A549 (cell line): ENCODE data around the gene SWSAP1. TPM values are rescaled to one million over a fixed set of nuclear protein-coding genes. Genes with fewer than 3 reads are reported as not detected.
A peak's percentile ranks its signal among the peaks of the same experiment; 100 is the strongest.

Experiments
- ATAC-seq, 2 experiments: fragments of 200-7000 bp in 1 of 2; fragments of >200 bp in 1 of 2; cut with Nextera tagmentation in 1 of 2; cut with Tn5 transposase in 1 of 2; 3 replicates each; pipeline versions ENCODE4 v1.8.0 to v1.9.1; 2018 to 2020; ENCODE audit warnings: mild to moderate bottlenecking in 1 of 2, moderate library complexity in 1 of 2
- CTCF ChIA-PET: fragments of 300-600 bp; sonication (Branson Sonifier 250); formaldehyde crosslinking; extraction: SDS; loops from one replicate; lab custom pipeline; 2021; ENCODE audit warnings: antibody characterized with exemption, inconsistent platforms; lab: Yijun Ruan, JAX
- POLR2A ChIA-PET: fragments of 350-600 bp; formaldehyde crosslinking; extraction: SDS; loops from one replicate; lab custom pipeline; 2021; ENCODE audit warnings: antibody characterized with exemption, inconsistent platforms; lab: Yijun Ruan, JAX
- DNase-seq, 2 experiments: peaks; one replicate each; pipeline versions ENCODE4 v3.0.0 to v3.0.0-alpha.2; 2011 to 2016; ENCODE audit warnings: low read depth in 1 of 2, low spot score in 1 of 2
- FAIRE-seq: peaks from 2 replicates; lab custom pipeline; 2011; peaks lifted over from hg19 to GRCh38; lab: Jason Lieb, UNC
- H3K27ac ChIP-seq, 2 experiments: fragments of >200 bp; sonication (Bioruptor Twin); formaldehyde crosslinking; 3 replicates each; pipeline ENCODE4 v1.5.1; 2016 to 2017
- H3K4me1 ChIP-seq: fragments of >200 bp; sonication (Bioruptor Twin); formaldehyde crosslinking; 3 replicates; pipeline ENCODE4 v1.6.1; 2016
- H3K4me2 ChIP-seq: fragments of >200 bp; sonication (Bioruptor Twin); formaldehyde crosslinking; 3 replicates; pipeline ENCODE4 v1.6.1; 2016
- H3K4me3 ChIP-seq: fragments of >200 bp; sonication (Bioruptor Twin); formaldehyde crosslinking; 3 replicates; pipeline ENCODE4 v1.5.1; 2016
- H3K9me3 ChIP-seq: fragments of >200 bp; sonication (Bioruptor Twin); formaldehyde crosslinking; 3 replicates; pipeline ENCODE4 v1.6.1; 2016
- CBX8 ChIP-seq: fragments of 200-600 bp; sonication (generic); IDR thresholded peaks from 2 replicates; pipeline ENCODE4 v1.6.1; 2016
- CEBPB ChIP-seq, 2 experiments: fragments of >200 bp in 1 of 2; sonication (Bioruptor Twin) in 1 of 2; formaldehyde crosslinking in 1 of 2; IDR thresholded peaks; 2 replicates each; pipeline ENCODE4 v1.6.1; 2012 to 2016
- CHD4 ChIP-seq: fragments of 200-600 bp; sonication (generic); IDR thresholded peaks from 2 replicates; pipeline ENCODE4 v1.6.1; 2016; ENCODE audit warnings: antibody characterized with exemption, mild to moderate bottlenecking, borderline replicate concordance
- CTCF ChIP-seq: fragments of >200 bp; sonication (Bioruptor Twin); formaldehyde crosslinking; IDR thresholded peaks from 3 replicates; pipeline ENCODE4 v1.5.1; 2016
- E2F6 ChIP-seq: IDR thresholded peaks from 2 replicates; pipeline ENCODE4 v1.6.1; 2012; ENCODE audit warnings: low read depth, borderline replicate concordance
- EHMT2 ChIP-seq: fragments of 200-600 bp; sonication (generic); IDR thresholded peaks from 2 replicates; pipeline ENCODE4 v1.6.1; 2016; ENCODE audit warnings: antibody characterized with exemption, low read depth, mild to moderate bottlenecking, moderate library complexity
- EP300 ChIP-seq, 2 experiments: fragments of >200 bp; sonication (Bioruptor Twin); formaldehyde crosslinking; IDR thresholded peaks; 2 replicates in 1 of 2; 3 replicates in 1 of 2; pipeline ENCODE4 v1.6.1; 2016 to 2017
- FOSL2 ChIP-seq, 2 experiments: fragments of 450-650 bp in 1 of 2; fragments of >200 bp in 1 of 2; sonication (Bioruptor Twin) in 1 of 2; formaldehyde crosslinking; IDR thresholded peaks; 2 replicates each; pipeline versions ENCODE4 v1.5.0 to v1.6.1; 2016 to 2020; ENCODE audit warnings: mild to moderate bottlenecking in 1 of 2, moderate library complexity in 1 of 2
- FOXS1 ChIP-seq: fragments of 250-450 bp; sonication (Bioruptor Pico); IDR thresholded peaks from 2 replicates; pipeline ENCODE4 v1.5.0; 2020; ENCODE audit warnings: mild to moderate bottlenecking, moderate library complexity
- HES2 ChIP-seq: fragments of >200 bp; sonication (Bioruptor Twin); formaldehyde crosslinking; IDR thresholded peaks from 2 replicates; pipeline ENCODE4 v1.6.1; 2016
- HEYL ChIP-seq: fragments of 250-450 bp; sonication (Bioruptor Pico); IDR thresholded peaks from 2 replicates; pipeline ENCODE4 v1.8.0; 2021; ENCODE audit warnings: mild to moderate bottlenecking, moderate library complexity
- HMGXB4 ChIP-seq: fragments of 250-450 bp; sonication (Bioruptor Pico); IDR thresholded peaks from 2 replicates; pipeline ENCODE4 v1.5.0; 2021; ENCODE audit warnings: mild to moderate bottlenecking, moderate library complexity, borderline replicate concordance
- HOXA7 ChIP-seq: fragments of 250-450 bp; sonication (Bioruptor Pico); IDR thresholded peaks from 2 replicates; pipeline ENCODE4 v1.5.0; 2020; ENCODE audit warnings: mild to moderate bottlenecking, moderate library complexity
- HOXB5 ChIP-seq: fragments of 250-450 bp; sonication (Bioruptor Pico); IDR thresholded peaks from 2 replicates; pipeline ENCODE4 v1.5.0; 2020; ENCODE audit warnings: mild to moderate bottlenecking, moderate library complexity
- JUN ChIP-seq, 2 experiments: fragments of >200 bp; sonication (Bioruptor Twin); formaldehyde crosslinking; IDR thresholded peaks; 2 replicates in 1 of 2; 3 replicates in 1 of 2; pipeline ENCODE4 v1.6.1; 2016 to 2017
- MAFK ChIP-seq: fragments of 450-650 bp; IDR thresholded peaks from 2 replicates; pipeline ENCODE4 v1.6.1; 2014; ENCODE audit not compliant: partially characterized antibody
- MAZ ChIP-seq: fragments of 150-350 bp; IDR thresholded peaks from 2 replicates; pipeline ENCODE4 v1.6.1; 2014; ENCODE audit warnings: antibody characterized with exemption, low read depth, low read length, borderline replicate concordance
- PBX3 ChIP-seq: IDR thresholded peaks from 2 replicates; pipeline ENCODE4 v1.6.1; 2012
- RAD21 ChIP-seq, 2 experiments: fragments of >200 bp in 1 of 2; sonication (Bioruptor Twin) in 1 of 2; formaldehyde crosslinking in 1 of 2; IDR thresholded peaks in 1 of 2; conservative IDR thresholded peaks in 1 of 2; 2 replicates in 1 of 2; 3 replicates in 1 of 2; pipeline ENCODE4 v1.6.1; 2012 to 2018; ENCODE audit warnings: inconsistent platforms in 1 of 2
- RCOR1 ChIP-seq: fragments of 150-350 bp; IDR thresholded peaks from 2 replicates; pipeline ENCODE4 v1.6.1; 2014; ENCODE audit warnings: antibody characterized with exemption, low read length, low read depth
- RFX5 ChIP-seq: fragments of 450-650 bp; IDR thresholded peaks from 2 replicates; pipeline ENCODE4 v1.7.1; 2014; ENCODE audit warnings: antibody characterized with exemption, mild to moderate bottlenecking, moderate library complexity
- TFCP2L1 ChIP-seq: fragments of 250-450 bp; sonication (Bioruptor Pico); IDR thresholded peaks from 2 replicates; pipeline ENCODE4 v1.5.0; 2021; ENCODE audit warnings: mild to moderate bottlenecking
- TP53 ChIP-seq: fragments of 250-450 bp; sonication (Bioruptor Pico); IDR thresholded peaks from 2 replicates; pipeline ENCODE4 v1.5.0; 2021; ENCODE audit warnings: mild to moderate bottlenecking, moderate library complexity
- ZSCAN20 ChIP-seq: fragments of 250-450 bp; sonication (Bioruptor Pico); IDR thresholded peaks from 2 replicates; pipeline ENCODE4 v1.8.0; 2022; ENCODE audit warnings: mild to moderate bottlenecking, moderate library complexity
- WGBS: methylation state at CpG from one replicate; pipeline ENCODE4 v1.1.6; 2017; ENCODE audit errors: missing lambda C conversion rate; 5-methylcytosine and 5-hydroxymethylcytosine counted together
- polyA plus RNA-seq, 4 experiments: library from polyadenylated mRNA; depleted of rRNA in 3 of 4; stranded (reverse); fragments of >200 nt; fragmentation: RNase III in 1 of 4; extraction: RNeasy Plus Mini Kit Qiagen cat#74134 plus additional on column Dnase treatment in 1 of 4; gene quantifications; 2 replicates in 3 of 4; 3 replicates in 1 of 4; pipeline ENCODE4 v1.2.3, GENCODE V29; 2011 to 2017

SWSAP1 gene
- polyA plus RNA-seq, 2 of the 4 experiments (the other 2 are of a cell fraction) = 1.3 to 1.5 TPM

GRCh38 chr19:11408591-11408990 lies 34.1 kb downstream of the SWSAP1 start:
- Histone ChIP-seq H3K4me2 (no peak overlapping the region), H3K4me1 (no peaks in the 10 kb centered on the region), H3K9me3 (no peaks in the 10 kb centered on the region), H3K4me3 (no peak overlapping the region), H3K27ac (no peak overlapping the region)
- WGBS = 81% methylated on average over 4 of the region's 4 CpGs
- POLR2A ChIA-PET = no interaction called here
- no peak for DNase-seq
- no peak for FAIRE-seq
- no peak for TF ChIP-seq RAD21 (conservative IDR thresholded peaks at IDR 0.05 in 1 of 2, IDR thresholded peaks at IDR 0.05 in 1 of 2)
- no peak for TF ChIP-seq JUN (IDR thresholded peaks at IDR 0.05)
- TF ChIP-seq MAZ = no peak
- no peak for TF ChIP-seq HES2
- TF ChIP-seq RFX5 = no peak
- no peak for TF ChIP-seq TFCP2L1 (CRISPR knock-in tag)
- TF ChIP-seq CEBPB (IDR thresholded peaks at IDR 0.05) = no peak
- TF ChIP-seq PBX3 = no peak
- no peak for TF ChIP-seq RCOR1
- TF ChIP-seq EP300 (IDR thresholded peaks at IDR 0.05) = no peak
- no peak for TF ChIP-seq FOXS1 (CRISPR knock-in tag)
- no peak for TF ChIP-seq MAFK
- no peak for TF ChIP-seq EHMT2
- TF ChIP-seq TP53 (CRISPR knock-in tag) = no peak
- CTCF ChIA-PET = no interaction called here
- no peak for ATAC-seq

- ATAC-seq = no peak
- Histone ChIP-seq H3K4me1 (no peaks in the 10 kb centered on the region), H3K9me3 (no peaks in the 10 kb centered on the region), H3K4me2 (no peak overlapping the region), H3K4me3 (no peak overlapping the region), H3K27ac (no peak overlapping the region)
- 23% methylated on average over 8 of the region's 8 CpGs for WGBS
- POLR2A ChIA-PET = no interaction called here
- FAIRE-seq = no peak
- CTCF ChIA-PET = interaction anchor here (0.9 kb wide), 1 partner anchor 9 kb away, joined by 3 read pairs; no protein-coding TSS in a partner anchor
- peak in 1 of 2 experiments; percentile 21 for DNase-seq
- no peak for TF ChIP-seq FOSL2 (IDR thresholded peaks at IDR 0.05)
- TF ChIP-seq FOSL2 (CRISPR knock-in tag; IDR thresholded peaks at IDR 0.05) = 0 out of 2 replicates have a peak, but pooled peaks have one; percentile 9
- TF ChIP-seq HEYL (CRISPR knock-in tag) = no peak
- no peak for TF ChIP-seq MAZ
- TF ChIP-seq ZSCAN20 (CRISPR knock-in tag) = no peak
- no peak for TF ChIP-seq CTCF
Measured at GRCh38 chr19:11410682-11411081, 36.2 kb downstream of the SWSAP1 start.

- DNase-seq (no peak), FAIRE-seq (no peak), ATAC-seq (no peak)
- TF ChIP-seq HEYL (CRISPR knock-in tag) (no peak), HES2 (no peak), HOXB5 (no peak), CBX8 (no peak), E2F6 (no peak), HMGXB4 (CRISPR knock-in tag) (no peak), CTCF (no peak), HOXA7 (CRISPR knock-in tag) (no peak), CHD4 (no peak)
- POLR2A ChIA-PET = interaction anchor here (0.5 kb wide), 1 partner anchor 1443 kb away, joined by 3 read pairs; no protein-coding TSS in a partner anchor
- no peaks in the 10 kb centered on the region for H3K9me3 ChIP-seq
- CTCF ChIA-PET = interaction anchor here (6.3 kb wide), 1 partner anchor 32 kb away, joined by 40 read pairs; the partner anchor contains the start of gene EPOR
- H3K4me1 ChIP-seq = no peaks in the 10 kb centered on the region
- no peak overlapping the region for H3K27ac ChIP-seq
- H3K4me2 ChIP-seq = no peak overlapping the region
- no peak overlapping the region for H3K4me3 ChIP-seq
- 95% methylated on average over 2 of the region's 2 CpGs for WGBS
Measured at GRCh38 chr19:11414544-11414943, 40.1 kb downstream of the SWSAP1 start.
